ENCODE results near the gene TBX1. TPM values are rescaled to one million over a fixed set of nuclear protein-coding genes. Genes with fewer than 3 reads are reported as not detected.
A peak's percentile ranks its signal among the peaks of the same experiment; 100 is the strongest.

The TBX1 gene
- total and polyA plus RNA-seq, 2 of the 8 experiments (the other 6 are each of a cell fraction or from before 2014, with no cell fraction given) = 0.28 TPM; not detected in 1

GRCh38 chr22:19773470-19774040 lies 13.0 kb downstream of the TBX1 start:
- Histone ChIP-seq H3K79me2 (ENCODE audit: control insufficient read depth in 1 of 2, insufficient read depth in 2 of 2, low read length in 2 of 2) (no peaks in the 10 kb centered on the region), H2BK120ac (replicated peaks; ENCODE audit: low read depth, low read length) (no peak overlapping the region), H3K4ac (replicated peaks; ENCODE audit: insufficient read length, low read depth, low read length) (no peak overlapping the region), H3K4me2 (ENCODE audit: insufficient read depth in 1 of 2, low read depth in 2 of 2, low read length in 2 of 2) (no peak overlapping the region), H3K79me1 (ENCODE audit: low read depth, low read length) (no peaks in the 10 kb centered on the region), H2BK15ac (ENCODE audit: low read length) (no peak overlapping the region), H3K9ac (replicated peaks in 1 of 4; ENCODE audit: extremely low read depth in 1 of 4, low read depth in 3 of 4, low read length in 3 of 4) (no peak overlapping the region), H3K36me3 (ENCODE audit: control insufficient read depth in 2 of 4, insufficient read depth in 4 of 4, low read length in 3 of 4) (no peaks in the 10 kb centered on the region), H3K4me3 (ENCODE audit: extremely low read depth in 1 of 4, insufficient read depth in 2 of 4, low read depth in 3 of 4, low read length in 4 of 4) (no peak overlapping the region), H2BK20ac (ENCODE audit: low read length) (no peak overlapping the region), H3K56ac (replicated peaks; ENCODE audit: insufficient read length, low read depth, low read length) (no peak overlapping the region), H3K9me3 (ENCODE audit: insufficient read depth in 2 of 2, low read depth in 1 of 2, low read length in 1 of 2) (no peaks in the 10 kb centered on the region), H3K4me1 (replicated peaks in 1 of 4; ENCODE audit: control insufficient read depth in 3 of 4, insufficient read depth in 4 of 4, low read length in 3 of 4) (no peaks in the 10 kb centered on the region), H2AFZ (ENCODE audit: low read length) (no peak overlapping the region), H3K27me3 (replicated peaks in 1 of 4; ENCODE audit: control insufficient read depth in 3 of 4, extremely low read depth in 1 of 4, insufficient read depth in 3 of 4, low read length in 3 of 4) (peaks cover 12 to 27% (median 26%) of the 10 kb centered on the region in 4 experiments), H2AK5ac (ENCODE audit: low read depth, low read length) (no peak overlapping the region), H3K14ac (ENCODE audit: insufficient read length) (no peak overlapping the region), H4K20me1 (replicated peaks in 1 of 2; ENCODE audit: control insufficient read depth in 1 of 2, insufficient read depth in 2 of 2, low read length in 2 of 2) (peaks cover 1 to 2% of the 10 kb centered on the region in 2 experiments), H3K23me2 (ENCODE audit: low read depth, low read length) (no peaks in the 10 kb centered on the region), H4K8ac (ENCODE audit: extremely low read depth, insufficient read depth, low read length) (peak overlapping the region; percentile 35; the same call in 1 of the 2 replicates), H2BK12ac (ENCODE audit: low read depth, low read length) (no peak overlapping the region), H4K91ac (replicated peaks; ENCODE audit: insufficient read length, low read length) (no peak overlapping the region), H4K5ac (ENCODE audit: insufficient read length, low read depth, low read length) (no peak overlapping the region), H3K23ac (ENCODE audit: insufficient read length) (no peak overlapping the region), H3K18ac (ENCODE audit: extremely low read depth, low read length) (no peak overlapping the region), H3K27ac (ENCODE audit: low read depth, low read length) (no peak overlapping the region), H2BK5ac (ENCODE audit: low read depth, low read length) (no peak overlapping the region)
- DNase-seq (ENCODE audit: low read depth in 1 of 2, low spot score in 2 of 2) = no peak
- ChIA-PET POLR2A (ENCODE audit: partially characterized antibody) (interaction anchor here (0.7 to 0.9 kb wide), 2 partner anchors 9 to 15 kb away, joined by 3 to 4 read pairs; no protein-coding TSS in a partner anchor), CTCF (ENCODE audit: partially characterized antibody) (interaction anchor here (0.9 to 2.7 kb wide), 14 partner anchors 8 to 140 kb away, joined by 3 to 10 read pairs (median 6); no protein-coding TSS in a partner anchor)
- 81% methylated on average over 9 of the region's 9 CpGs; no CpG with 5 or more reads in 1 of the 2 experiments for WGBS, 2 experiments (ENCODE audit: extremely low coverage in 1 of 2, insufficient coverage in 1 of 2, insufficient read length in 1 of 2, insufficient replicate concordance in 2 of 2, low coverage in 1 of 2, low lambda C conversion rate in 2 of 2, missing lambda C conversion rate in 1 of 2)
- TF ChIP-seq KDM1A (IDR thresholded peaks at IDR 0.05; ENCODE audit: borderline replicate concordance, low read length) = no peak
- TF ChIP-seq RAD21 (IDR thresholded peaks at IDR 0.05 in 1 of 2, conservative IDR thresholded peaks at IDR 0.05 in 1 of 2; ENCODE audit: low read depth in 2 of 2, low read length in 2 of 2) = no peak
- TF ChIP-seq RXRA (IDR thresholded peaks at IDR 0.05; ENCODE audit: insufficient read depth, low read depth, low read length) = no peak
- TF ChIP-seq SIX5 (IDR thresholded peaks at IDR 0.05; ENCODE audit: low read depth, low read length) = no peak
- no peak for TF ChIP-seq TEAD4 (IDR thresholded peaks at IDR 0.05; ENCODE audit: low read depth, low read length)
- no peak for FAIRE-seq
